ENCODE results near the gene ACTBL2.

The ACTBL2 gene

GRCh38 chr5:57492632-57493031 lies 10.0 kb upstream of the ACTBL2 start:
- no peaks in the 10 kb centered on the region for H3K9me3 ChIP-seq (ENCODE audit: control insufficient read depth, insufficient read depth, low read depth, low read length)
- no peak overlapping the region for H3K4me3 ChIP-seq (ENCODE audit: low read depth, low read length)
- peaks cover 17% of the 10 kb centered on the region for H3K4me1 ChIP-seq (ENCODE audit: control insufficient read depth, insufficient read depth, low read length)
- H3K27ac ChIP-seq (ENCODE audit: extremely low read depth, low read depth, low read length), result no peak overlapping the region
- no peaks in the 10 kb centered on the region for H3K36me3 ChIP-seq (ENCODE audit: control insufficient read depth in 2 of 2, insufficient read depth in 1 of 2, low read length in 2 of 2)
- ChIA-PET CTCF (interaction anchor here (0.5 to 0.6 kb wide), 2 partner anchors 154 to 285 kb away, joined by 3 read pairs; no protein-coding TSS in a partner anchor), POLR2A (no interaction called here)
- no peak for TF ChIP-seq ZNF184 (tag by site-specific recombination; IDR thresholded peaks at IDR 0.05)
- no peak for TF ChIP-seq ZNF776 (tag by site-specific recombination; IDR thresholded peaks at IDR 0.05; ENCODE audit: borderline replicate concordance)
- no peak for TF ChIP-seq ZNF350 (tag by site-specific recombination; IDR thresholded peaks at IDR 0.05)
- TF ChIP-seq OVOL3 (tag by site-specific recombination; IDR thresholded peaks at IDR 0.05), result no peak
- TF ChIP-seq KLF10 (tag by site-specific recombination; IDR thresholded peaks at IDR 0.05), result no peak
- TF ChIP-seq, protein P1, sequence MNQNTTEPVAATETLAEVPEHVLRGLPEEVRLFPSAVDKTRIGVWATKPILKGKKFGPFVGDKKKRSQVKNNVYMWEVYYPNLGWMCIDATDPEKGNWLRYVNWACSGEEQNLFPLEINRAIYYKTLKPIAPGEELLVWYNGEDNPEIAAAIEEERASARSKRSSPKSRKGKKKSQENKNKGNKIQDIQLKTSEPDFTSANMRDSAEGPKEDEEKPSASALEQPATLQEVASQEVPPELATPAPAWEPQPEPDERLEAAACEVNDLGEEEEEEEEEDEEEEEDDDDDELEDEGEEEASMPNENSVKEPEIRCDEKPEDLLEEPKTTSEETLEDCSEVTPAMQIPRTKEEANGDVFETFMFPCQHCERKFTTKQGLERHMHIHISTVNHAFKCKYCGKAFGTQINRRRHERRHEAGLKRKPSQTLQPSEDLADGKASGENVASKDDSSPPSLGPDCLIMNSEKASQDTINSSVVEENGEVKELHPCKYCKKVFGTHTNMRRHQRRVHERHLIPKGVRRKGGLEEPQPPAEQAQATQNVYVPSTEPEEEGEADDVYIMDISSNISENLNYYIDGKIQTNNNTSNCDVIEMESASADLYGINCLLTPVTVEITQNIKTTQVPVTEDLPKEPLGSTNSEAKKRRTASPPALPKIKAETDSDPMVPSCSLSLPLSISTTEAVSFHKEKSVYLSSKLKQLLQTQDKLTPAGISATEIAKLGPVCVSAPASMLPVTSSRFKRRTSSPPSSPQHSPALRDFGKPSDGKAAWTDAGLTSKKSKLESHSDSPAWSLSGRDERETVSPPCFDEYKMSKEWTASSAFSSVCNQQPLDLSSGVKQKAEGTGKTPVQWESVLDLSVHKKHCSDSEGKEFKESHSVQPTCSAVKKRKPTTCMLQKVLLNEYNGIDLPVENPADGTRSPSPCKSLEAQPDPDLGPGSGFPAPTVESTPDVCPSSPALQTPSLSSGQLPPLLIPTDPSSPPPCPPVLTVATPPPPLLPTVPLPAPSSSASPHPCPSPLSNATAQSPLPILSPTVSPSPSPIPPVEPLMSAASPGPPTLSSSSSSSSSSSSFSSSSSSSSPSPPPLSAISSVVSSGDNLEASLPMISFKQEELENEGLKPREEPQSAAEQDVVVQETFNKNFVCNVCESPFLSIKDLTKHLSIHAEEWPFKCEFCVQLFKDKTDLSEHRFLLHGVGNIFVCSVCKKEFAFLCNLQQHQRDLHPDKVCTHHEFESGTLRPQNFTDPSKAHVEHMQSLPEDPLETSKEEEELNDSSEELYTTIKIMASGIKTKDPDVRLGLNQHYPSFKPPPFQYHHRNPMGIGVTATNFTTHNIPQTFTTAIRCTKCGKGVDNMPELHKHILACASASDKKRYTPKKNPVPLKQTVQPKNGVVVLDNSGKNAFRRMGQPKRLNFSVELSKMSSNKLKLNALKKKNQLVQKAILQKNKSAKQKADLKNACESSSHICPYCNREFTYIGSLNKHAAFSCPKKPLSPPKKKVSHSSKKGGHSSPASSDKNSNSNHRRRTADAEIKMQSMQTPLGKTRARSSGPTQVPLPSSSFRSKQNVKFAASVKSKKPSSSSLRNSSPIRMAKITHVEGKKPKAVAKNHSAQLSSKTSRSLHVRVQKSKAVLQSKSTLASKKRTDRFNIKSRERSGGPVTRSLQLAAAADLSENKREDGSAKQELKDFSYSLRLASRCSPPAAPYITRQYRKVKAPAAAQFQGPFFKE (tag by site-specific recombination; IDR thresholded peaks at IDR 0.05; ENCODE audit: borderline replicate concordance), result no peak
- no peak for TF ChIP-seq TSHZ1 (tag by site-specific recombination; IDR thresholded peaks at IDR 0.05; ENCODE audit: borderline replicate concordance)
- TF ChIP-seq GFI1B (tag by site-specific recombination; IDR thresholded peaks at IDR 0.05), result no peak
- no peak for TF ChIP-seq ZNF701 (tag by site-specific recombination; IDR thresholded peaks at IDR 0.05)
- TF ChIP-seq EGR2 (tag by site-specific recombination; IDR thresholded peaks at IDR 0.05; ENCODE audit: low read depth), result no peak
- TF ChIP-seq ZNF292 (tag by site-specific recombination; IDR thresholded peaks at IDR 0.05; ENCODE audit: borderline replicate concordance, low read depth), result no peak
- TF ChIP-seq ZNF404 (tag by site-specific recombination; IDR thresholded peaks at IDR 0.05), result no peak
- TF ChIP-seq ZNF623 (tag by site-specific recombination; IDR thresholded peaks at IDR 0.05), result no peak

DNA sequence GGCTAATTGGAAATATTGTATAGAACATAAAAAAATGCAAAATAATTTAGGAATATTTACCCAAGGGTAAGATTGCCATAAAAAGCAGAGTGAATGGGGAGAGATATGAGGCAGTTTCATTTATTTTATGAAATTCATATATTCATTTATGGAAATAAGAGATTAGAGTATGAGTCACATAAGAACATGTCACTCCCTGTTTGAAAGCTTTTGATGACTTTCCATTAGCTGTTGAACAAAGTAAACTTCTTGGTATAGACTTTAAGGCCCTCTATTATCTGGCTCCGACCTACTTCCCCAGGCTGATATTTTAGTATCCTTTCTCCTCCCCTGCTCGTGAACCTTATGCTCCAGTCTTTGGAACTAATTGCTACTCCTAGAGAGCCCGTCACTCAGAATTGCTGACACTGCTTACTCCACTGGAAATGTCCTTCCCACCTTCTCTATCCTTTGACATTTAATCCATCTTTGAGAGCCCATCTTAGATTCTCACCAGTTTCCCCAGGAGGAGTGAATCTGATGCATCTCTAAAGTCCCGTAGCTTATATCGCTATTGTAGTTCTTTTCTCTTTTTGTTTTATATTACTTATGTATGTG lies 8.9 kb upstream of the ACTBL2 start:
- peaks cover 17% of the 10 kb centered on the region for H3K4me1 ChIP-seq (ENCODE audit: control insufficient read depth, insufficient read depth, low read length)
- CTCF ChIA-PET, result interaction anchor here (0.7 kb wide), 2 partner anchors 50 to 1647 kb away, joined by 3 to 4 read pairs; no protein-coding TSS in a partner anchor
- TF ChIP-seq YY1 (tag by site-specific recombination; IDR thresholded peaks at IDR 0.05) (no peak), ZNF561 (tag by site-specific recombination; IDR thresholded peaks at IDR 0.05; ENCODE audit: borderline replicate concordance) (no peak), ELK4 (IDR thresholded peaks at IDR 0.05; ENCODE audit: borderline replicate concordance, low read depth, low read length) (no peak), ZNF239 (tag by site-specific recombination; IDR thresholded peaks at IDR 0.05) (no peak), SCRT1 (tag by site-specific recombination; IDR thresholded peaks at IDR 0.05; ENCODE audit: borderline replicate concordance) (no peak), ZNF843 (tag by site-specific recombination; IDR thresholded peaks at IDR 0.05) (no peak)
- TF ChIP-seq, protein P2, sequence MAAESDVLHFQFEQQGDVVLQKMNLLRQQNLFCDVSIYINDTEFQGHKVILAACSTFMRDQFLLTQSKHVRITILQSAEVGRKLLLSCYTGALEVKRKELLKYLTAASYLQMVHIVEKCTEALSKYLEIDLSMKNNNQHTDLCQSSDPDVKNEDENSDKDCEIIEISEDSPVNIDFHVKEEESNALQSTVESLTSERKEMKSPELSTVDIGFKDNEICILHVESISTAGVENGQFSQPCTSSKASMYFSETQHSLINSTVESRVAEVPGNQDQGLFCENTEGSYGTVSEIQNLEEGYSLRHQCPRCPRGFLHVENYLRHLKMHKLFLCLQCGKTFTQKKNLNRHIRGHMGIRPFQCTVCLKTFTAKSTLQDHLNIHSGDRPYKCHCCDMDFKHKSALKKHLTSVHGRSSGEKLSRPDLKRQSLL (tag by site-specific recombination; IDR thresholded peaks at IDR 0.05), result no peak
- TF ChIP-seq, protein P3, sequence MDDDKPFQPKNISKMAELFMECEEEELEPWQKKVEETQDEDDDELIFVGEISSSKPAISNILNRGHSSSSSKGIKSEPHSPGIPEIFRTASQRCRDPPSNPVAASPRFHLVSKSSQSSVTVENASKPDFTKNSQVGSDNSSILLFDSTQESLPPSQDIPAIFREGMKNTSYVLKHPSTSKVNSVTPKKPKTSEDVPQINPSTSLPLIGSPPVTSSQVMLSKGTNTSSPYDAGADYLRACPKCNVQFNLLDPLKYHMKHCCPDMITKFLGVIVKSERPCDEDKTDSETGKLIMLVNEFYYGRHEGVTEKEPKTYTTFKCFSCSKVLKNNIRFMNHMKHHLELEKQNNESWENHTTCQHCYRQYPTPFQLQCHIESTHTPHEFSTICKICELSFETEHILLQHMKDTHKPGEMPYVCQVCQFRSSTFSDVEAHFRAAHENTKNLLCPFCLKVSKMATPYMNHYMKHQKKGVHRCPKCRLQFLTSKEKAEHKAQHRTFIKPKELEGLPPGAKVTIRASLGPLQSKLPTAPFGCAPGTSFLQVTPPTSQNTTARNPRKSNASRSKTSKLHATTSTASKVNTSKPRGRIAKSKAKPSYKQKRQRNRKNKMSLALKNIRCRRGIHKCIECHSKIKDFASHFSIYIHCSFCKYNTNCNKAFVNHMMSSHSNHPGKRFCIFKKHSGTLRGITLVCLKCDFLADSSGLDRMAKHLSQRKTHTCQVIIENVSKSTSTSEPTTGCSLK (tag by site-specific recombination; IDR thresholded peaks at IDR 0.05), result no peak

More for the DNA sequence above, 8.9 kb upstream of the ACTBL2 start:
- H3K9me3 ChIP-seq (ENCODE audit: control insufficient read depth, insufficient read depth, low read depth, low read length), result no peaks in the 10 kb centered on the region
- H3K4me3 ChIP-seq (ENCODE audit: low read depth, low read length), result no peak overlapping the region
- POLR2A ChIA-PET, result no interaction called here
- H3K36me3 ChIP-seq (ENCODE audit: control insufficient read depth in 2 of 2, insufficient read depth in 1 of 2, low read length in 2 of 2), result no peaks in the 10 kb centered on the region
- H3K27ac ChIP-seq (ENCODE audit: extremely low read depth, low read depth, low read length), result no peak overlapping the region

All from HEK293 (cell line).